ENCODE measurements around the gene GOLT1B.
A peak's percentile ranks its signal among the peaks of the same experiment; 100 is the strongest.

Gene GOLT1B

GRCh38 chr12:21526053-21526452, 24.5 kb downstream of the GOLT1B start, which contains the start of gene SPX:
Gene SPX, plus strand, starts transcription at chr12:21526296. Its CDS starts 177 bp downstream, at chr12:21526473.
- DNase-seq = no peak

DNA sequence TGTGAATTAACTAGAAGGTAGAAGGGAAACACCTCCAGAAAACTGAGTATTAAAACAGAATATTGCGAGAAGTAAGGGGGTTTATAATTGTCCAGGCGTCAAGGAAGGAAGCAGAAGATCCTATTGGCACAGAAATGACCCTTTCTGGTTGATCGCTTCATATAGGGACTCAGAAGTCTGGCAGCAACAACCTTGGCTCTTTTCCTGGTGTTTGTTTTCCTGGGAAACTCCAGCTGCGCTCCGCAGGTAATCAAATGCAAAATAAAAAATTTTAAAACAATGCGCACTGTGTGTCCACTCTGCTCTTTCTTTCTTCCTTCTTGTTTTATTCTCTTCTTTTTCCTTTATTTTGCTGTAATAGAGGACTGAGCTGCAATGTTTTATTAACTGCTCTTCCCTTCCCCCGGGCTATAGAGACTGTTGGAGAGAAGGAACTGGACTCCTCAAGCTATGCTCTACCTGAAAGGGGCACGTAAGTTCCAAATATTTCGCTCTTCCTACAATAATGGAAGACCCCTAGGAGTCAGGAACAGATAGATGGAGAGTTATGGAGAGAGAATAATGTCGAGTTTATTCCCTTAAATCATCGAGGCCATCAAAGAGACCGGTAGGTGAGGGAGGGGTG, 25.2 kb downstream of the GOLT1B start:
- no peak for DNase-seq

DNA sequence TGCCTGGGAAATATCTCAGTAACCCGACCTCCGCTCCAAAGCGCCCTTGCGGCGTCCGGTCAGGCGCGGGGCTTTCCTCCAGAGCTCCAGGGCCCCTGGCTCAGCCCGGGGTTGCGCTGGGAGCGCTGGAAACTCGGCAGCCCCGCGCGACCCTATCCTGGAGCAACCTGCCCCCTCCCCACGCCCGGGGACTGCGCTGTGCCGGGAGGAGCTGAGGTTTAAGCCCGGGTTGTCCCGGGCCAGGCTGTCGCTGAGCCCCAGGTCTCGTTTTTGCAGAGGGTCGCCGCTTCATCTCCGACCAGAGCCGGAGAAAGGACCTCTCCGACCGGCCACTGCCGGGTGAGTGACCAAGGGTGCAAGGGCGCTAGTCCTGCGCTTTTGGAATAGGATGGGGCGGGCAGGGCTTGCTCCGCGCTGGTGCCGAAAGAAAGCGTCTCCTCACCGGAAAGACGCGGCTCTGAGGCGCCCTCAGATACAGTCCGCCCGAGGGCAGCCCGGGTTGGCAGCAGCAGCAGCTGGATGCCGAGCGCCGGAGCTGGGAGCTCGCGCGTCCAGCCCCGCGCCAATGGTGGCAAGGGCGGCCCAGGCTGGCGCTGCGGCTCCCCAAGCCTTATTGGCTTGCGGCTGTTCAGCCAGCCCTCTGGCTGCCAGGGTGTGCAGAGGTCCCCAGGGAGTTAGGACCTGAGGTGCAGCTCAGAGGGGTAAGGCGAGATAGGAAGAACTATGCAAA, 26.0 kb downstream of the GOLT1B start:
- DNase-seq = peak; percentile 66

GRCh38 chr12:21528953-21529352, 27.4 kb downstream of the GOLT1B start:
- DNase-seq = peak; percentile 31

GRCh38 chr12:21529456-21529855, 27.9 kb downstream of the GOLT1B start:
- no peak for DNase-seq

GRCh38 chr12:21538061-21538653, 36.6 kb downstream of the GOLT1B start:
- no peak for DNase-seq

DNA sequence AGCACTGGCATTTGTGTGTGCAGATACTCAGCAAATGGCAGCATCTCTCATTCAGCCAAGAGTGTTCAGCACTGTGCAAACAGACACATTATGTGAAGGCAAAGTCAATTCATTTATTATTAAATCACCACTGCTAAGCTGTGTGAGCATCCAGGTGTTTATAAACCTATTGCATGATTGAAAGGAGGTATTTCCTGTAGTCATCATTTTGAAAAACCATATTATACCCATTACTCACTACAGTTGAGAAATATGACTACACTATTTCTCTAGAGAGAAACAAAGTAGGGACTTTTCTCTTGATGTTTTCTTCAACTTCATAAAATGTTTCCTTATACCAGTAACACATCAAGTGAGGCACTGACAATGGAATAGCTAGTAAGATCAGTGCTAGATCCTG, 38.2 kb downstream of the GOLT1B start:
- no peak for DNase-seq

GRCh38 chr12:21541773-21542172, 40.2 kb downstream of the GOLT1B start:
- DNase-seq = no peak

- DNase-seq = no peak
These were observed 40.8 kb downstream of the GOLT1B start for GRCh38 chr12:21542403-21542802.

- no peak for DNase-seq
These were observed 41.6 kb downstream of the GOLT1B start for GRCh38 chr12:21543151-21543550.

DNA sequence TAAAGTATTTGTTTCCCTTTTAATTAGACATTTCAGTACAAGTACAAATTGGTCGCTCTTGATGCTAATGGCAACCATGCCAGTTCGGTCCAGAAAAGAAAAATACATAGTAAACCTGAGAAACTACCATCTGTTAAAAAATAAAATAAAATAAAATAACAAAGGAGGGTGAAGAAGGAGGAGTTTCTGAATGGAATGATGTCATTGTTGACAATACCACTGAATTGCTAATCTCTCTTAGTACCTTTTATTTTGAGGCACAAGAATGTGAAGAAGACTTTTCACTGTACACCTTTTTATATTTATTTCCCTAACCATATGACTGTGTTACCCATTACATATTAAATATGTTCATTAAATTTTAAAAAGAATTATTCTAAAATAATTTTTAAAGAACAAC, 44.0 kb downstream of the GOLT1B start:
- DNase-seq = no peak

- no peak for DNase-seq
These were observed 45.1 kb downstream of the GOLT1B start for GRCh38 chr12:21546716-21547115.

GRCh38 chr12:21547437-21547836, 45.8 kb downstream of the GOLT1B start:
- DNase-seq = no peak

- peak; percentile 34 for DNase-seq
These were observed 50.4 kb downstream of the GOLT1B start for GRCh38 chr12:21551841-21552465.

DNA sequence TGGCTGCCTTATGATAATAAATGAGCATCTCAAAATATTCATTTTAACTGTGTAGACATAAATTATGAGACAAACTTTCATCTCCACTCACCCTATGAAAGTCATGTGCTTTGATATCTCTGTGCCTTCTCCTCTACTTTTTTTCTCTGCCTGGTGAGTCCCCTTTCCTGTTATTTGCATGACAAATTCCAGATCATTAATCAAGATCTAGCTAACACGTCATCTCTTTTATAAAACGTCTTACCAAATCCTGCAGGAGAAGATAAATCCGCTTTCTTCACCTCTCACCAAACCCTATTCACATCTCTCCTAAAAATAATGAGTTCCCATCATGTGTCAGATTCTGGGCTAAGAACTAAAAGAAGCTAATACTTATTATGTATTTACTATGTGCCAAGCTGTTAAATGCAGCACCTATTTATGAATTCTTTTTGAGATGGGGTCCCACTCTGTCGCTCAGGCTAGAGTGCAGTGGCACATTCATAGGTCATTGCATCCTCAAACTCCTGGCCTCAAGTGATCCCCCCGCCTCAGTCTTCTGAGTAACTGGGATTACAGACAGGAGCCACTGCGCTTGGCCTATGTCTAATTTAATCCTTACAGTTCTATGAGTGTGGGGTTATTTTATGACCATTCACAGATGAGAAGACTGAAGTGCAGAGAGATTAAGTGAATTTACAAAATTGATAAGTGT, 51.2 kb downstream of the GOLT1B start:
- no peak for DNase-seq

- no peak for DNase-seq
These were observed 51.7 kb downstream of the GOLT1B start for GRCh38 chr12:21553329-21553675.

DNA sequence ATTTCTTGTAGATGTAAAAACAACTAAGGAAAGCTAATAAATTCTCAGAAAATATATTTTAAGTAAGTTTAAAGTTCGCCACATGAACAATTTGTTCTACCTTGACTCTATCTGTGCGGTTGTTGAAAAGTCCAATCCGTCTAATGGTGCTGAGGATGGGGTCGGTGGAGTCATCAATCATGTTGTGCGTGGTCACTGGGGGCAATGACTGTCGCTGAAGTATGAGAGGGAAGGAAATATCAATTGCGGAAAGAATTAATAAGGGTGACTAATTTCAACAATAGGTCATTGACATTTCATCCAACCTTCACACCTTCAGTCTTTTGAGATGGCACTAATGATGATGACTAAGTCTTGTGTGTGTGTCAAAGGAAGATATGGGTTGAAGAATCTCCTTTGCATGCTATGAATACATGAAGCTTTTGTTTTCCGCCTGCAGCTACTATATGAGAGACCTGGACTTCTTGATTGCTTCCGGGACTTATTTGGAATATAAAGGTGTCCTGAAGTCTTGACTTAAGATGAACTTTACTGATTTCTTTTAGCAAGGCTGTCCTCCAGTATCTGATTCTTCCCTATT, 56.6 kb downstream of the GOLT1B start:
- no peak for DNase-seq

GRCh38 chr12:21559855-21560569, 58.4 kb downstream of the GOLT1B start:
- DNase-seq = no peak

DNA sequence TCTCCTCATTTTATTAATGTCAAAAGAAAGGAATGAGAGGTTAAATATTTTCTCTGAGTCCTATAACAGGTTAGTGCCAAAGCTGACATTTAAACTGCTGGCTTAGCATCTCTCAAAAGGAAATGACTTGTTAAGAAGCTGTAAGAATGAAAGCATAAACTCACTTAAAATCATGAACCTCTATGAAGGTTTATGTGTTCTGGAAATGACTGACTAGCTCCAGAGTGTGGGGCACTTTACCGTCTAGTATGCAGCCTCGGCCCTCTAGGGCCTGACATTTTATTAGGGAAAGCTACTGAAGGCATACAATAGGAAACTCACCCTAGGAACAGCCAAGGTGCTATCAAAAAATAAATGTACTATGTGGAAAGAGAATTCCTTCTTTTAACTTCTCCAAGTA, 59.6 kb downstream of the GOLT1B start:
- no peak for DNase-seq

GRCh38 chr12:21562859-21563258, 61.3 kb downstream of the GOLT1B start:
- DNase-seq = no peak

DNA sequence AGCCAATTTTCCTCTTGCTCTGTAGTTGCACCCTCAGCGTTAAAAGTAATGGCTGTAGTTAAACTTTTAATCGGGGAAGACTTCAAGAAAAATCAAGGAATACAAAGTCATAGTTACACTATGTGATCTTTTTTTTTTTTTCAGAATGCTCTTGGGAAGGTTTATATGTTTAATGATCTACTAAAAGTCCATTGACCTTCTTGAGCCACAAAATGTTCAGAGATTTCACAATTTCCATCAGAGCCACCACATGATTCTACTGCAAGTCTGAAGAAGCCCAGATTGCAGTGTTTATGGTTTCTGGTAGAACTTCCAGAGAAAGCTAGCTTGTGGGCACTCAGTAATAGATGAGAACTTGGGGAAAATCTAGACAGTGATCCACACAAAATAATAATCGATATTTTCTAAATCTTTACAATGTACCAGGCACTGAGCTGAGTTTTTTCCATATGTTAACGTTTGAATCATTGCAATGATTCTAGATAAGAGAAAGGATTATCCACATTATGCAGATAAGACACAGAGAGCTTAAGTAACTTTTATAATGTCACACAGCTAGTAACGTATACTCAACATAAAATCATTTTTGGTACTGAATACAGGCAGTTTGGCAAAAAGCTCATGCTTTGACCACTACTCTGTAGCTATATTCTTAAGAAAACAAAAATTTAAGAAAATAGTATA, 64.8 kb downstream of the GOLT1B start:
- no peak for DNase-seq
